Measurements from ENCODE around the gene CLCA4.

DNA sequence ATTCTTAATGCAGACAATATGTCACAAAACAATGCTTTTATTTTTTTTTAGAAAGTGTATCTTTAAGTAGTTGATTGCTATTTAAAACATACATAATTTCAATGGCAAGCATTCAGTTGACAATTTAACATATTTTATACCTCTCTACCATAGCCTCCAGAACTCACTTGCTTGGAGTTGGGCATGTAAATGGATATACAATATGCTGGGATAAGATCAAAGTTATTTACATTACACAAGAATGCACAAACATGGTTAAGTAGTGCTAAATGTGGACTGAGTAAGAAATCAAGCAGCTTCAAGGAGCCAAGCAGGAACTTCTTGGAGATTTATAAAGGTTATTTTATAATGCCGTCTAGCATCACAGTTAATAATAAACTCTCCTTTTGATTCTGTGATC is 17.0 kb downstream of the CLCA4 start:
- TF ChIP-seq EP300 (IDR thresholded peaks at IDR 0.05) (no peak), POLR2A (IDR thresholded peaks at IDR 0.05) (no peak), CTCF (IDR thresholded peaks at IDR 0.05) (no peak), POLR2AphosphoS5 (IDR thresholded peaks at IDR 0.05) (no peak)

Measured in upper lobe of left lung (tissue), 4 donors.